Ishikawa (cell line): ENCODE results near the gene SETBP1.

Experiments
- CEBPB ChIP-seq: IDR thresholded peaks from 2 replicates; pipeline ENCODE4 v1.6.1; 2012
- CREB1 ChIP-seq: IDR thresholded peaks from 2 replicates; pipeline ENCODE4 v1.6.1; 2012; ENCODE audit warnings: low read depth
- EGR1 ChIP-seq: IDR thresholded peaks from 2 replicates; pipeline ENCODE4 v1.6.1; 2012
- EP300 ChIP-seq: IDR thresholded peaks from 2 replicates; pipeline ENCODE4 v1.6.1; 2012; ENCODE audit warnings: borderline replicate concordance
- FOXM1 ChIP-seq: IDR thresholded peaks from 2 replicates; pipeline ENCODE4 v1.6.1; 2012; ENCODE audit warnings: low read depth, borderline replicate concordance
- NFIC ChIP-seq: IDR thresholded peaks from 2 replicates; pipeline ENCODE4 v1.6.1; 2012
- RAD21 ChIP-seq: IDR thresholded peaks from 2 replicates; pipeline ENCODE4 v1.6.1; 2012; ENCODE audit warnings: low read depth
- TAF1 ChIP-seq: IDR thresholded peaks from 2 replicates; pipeline ENCODE4 v1.6.1; 2012; ENCODE audit warnings: low read depth, mild to moderate bottlenecking
- TCF12 ChIP-seq: IDR thresholded peaks from 2 replicates; pipeline ENCODE4 v1.6.1; 2012; ENCODE audit warnings: low read depth
- TEAD4 ChIP-seq: IDR thresholded peaks from 2 replicates; pipeline ENCODE4 v1.6.1; 2012
- YY1 ChIP-seq: IDR thresholded peaks from 2 replicates; pipeline ENCODE4 v1.6.1; 2012; ENCODE audit warnings: low read depth
- ZBTB7A ChIP-seq: IDR thresholded peaks from 2 replicates; pipeline ENCODE4 v1.6.1; 2012; ENCODE audit warnings: low read depth
- TF ChIP-seq, protein P1 (sequence below): IDR thresholded peaks from 2 replicates; pipeline ENCODE4 v1.6.1; 2012; ENCODE audit warnings: low read depth, mild to moderate bottlenecking
- TF ChIP-seq, protein P2 (sequence below): IDR thresholded peaks from 2 replicates; pipeline ENCODE4 v1.6.1; 2012
- TF ChIP-seq, protein P3 (sequence below): IDR thresholded peaks from 2 replicates; pipeline ENCODE4 v1.6.1; 2012

SETBP1 gene

DNA sequence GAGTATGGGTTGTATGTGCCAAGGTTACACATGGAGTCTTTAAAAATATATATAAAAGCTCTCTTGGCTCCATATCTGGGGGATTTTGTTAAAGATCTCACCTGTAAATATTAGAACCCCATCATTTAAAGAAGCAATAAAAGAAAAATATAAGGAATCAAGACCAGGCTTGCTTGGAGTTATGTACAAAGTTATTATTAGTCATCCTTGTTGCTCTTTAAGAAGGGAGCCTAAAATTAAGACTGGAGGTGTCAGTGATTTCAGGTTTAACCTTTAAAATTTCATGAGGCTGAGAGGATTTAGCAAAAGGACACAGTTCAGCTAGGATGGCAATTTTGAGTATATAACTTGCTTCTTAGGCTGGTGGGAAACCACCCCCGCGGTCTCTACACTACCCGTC is 181.4 kb downstream of the SETBP1 start:
- TF ChIP-seq FOXM1 (no peak), TCF12 (no peak), YY1 (no peak), EP300 (no peak), ZBTB7A (no peak), NFIC (no peak), CREB1 (no peak), TAF1 (no peak), EGR1 (no peak), CEBPB (no peak), TEAD4 (no peak), RAD21 (no peak)
- TF ChIP-seq, protein P1, sequence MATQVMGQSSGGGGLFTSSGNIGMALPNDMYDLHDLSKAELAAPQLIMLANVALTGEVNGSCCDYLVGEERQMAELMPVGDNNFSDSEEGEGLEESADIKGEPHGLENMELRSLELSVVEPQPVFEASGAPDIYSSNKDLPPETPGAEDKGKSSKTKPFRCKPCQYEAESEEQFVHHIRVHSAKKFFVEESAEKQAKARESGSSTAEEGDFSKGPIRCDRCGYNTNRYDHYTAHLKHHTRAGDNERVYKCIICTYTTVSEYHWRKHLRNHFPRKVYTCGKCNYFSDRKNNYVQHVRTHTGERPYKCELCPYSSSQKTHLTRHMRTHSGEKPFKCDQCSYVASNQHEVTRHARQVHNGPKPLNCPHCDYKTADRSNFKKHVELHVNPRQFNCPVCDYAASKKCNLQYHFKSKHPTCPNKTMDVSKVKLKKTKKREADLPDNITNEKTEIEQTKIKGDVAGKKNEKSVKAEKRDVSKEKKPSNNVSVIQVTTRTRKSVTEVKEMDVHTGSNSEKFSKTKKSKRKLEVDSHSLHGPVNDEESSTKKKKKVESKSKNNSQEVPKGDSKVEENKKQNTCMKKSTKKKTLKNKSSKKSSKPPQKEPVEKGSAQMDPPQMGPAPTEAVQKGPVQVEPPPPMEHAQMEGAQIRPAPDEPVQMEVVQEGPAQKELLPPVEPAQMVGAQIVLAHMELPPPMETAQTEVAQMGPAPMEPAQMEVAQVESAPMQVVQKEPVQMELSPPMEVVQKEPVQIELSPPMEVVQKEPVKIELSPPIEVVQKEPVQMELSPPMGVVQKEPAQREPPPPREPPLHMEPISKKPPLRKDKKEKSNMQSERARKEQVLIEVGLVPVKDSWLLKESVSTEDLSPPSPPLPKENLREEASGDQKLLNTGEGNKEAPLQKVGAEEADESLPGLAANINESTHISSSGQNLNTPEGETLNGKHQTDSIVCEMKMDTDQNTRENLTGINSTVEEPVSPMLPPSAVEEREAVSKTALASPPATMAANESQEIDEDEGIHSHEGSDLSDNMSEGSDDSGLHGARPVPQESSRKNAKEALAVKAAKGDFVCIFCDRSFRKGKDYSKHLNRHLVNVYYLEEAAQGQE, result no peak
- TF ChIP-seq, protein P2, sequence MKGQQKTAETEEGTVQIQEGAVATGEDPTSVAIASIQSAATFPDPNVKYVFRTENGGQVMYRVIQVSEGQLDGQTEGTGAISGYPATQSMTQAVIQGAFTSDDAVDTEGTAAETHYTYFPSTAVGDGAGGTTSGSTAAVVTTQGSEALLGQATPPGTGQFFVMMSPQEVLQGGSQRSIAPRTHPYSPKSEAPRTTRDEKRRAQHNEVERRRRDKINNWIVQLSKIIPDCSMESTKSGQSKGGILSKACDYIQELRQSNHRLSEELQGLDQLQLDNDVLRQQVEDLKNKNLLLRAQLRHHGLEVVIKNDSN, result no peak
- TF ChIP-seq, protein P3, sequence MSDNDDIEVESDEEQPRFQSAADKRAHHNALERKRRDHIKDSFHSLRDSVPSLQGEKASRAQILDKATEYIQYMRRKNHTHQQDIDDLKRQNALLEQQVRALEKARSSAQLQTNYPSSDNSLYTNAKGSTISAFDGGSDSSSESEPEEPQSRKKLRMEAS, result no peak

DNA sequence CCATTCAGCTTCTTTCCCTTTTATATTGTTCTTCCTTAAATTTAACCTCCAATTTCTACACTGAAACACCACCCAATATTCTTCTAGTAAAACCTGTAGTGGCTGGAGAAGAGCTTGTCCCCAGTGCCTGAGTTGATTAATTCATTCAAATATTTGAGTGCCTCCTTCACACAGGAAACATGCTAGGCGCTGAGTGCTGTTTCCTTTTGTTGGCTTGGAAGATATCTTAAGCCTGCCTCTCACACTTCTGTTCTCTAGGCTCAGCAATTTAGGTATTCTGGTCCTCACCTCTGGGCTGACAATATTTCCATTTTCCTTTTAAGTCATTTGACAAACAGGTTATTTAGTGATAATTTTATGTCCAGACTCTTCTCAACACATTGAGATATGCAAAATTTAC is 185.4 kb downstream of the SETBP1 start:
- TF ChIP-seq RAD21 (no peak), NFIC (no peak), YY1 (no peak), CREB1 (no peak), TEAD4 (no peak), EP300 (no peak), ZBTB7A (no peak), CEBPB (no peak), TAF1 (no peak), FOXM1 (no peak), EGR1 (no peak), TCF12 (no peak)
- TF ChIP-seq, protein P3, result no peak
- TF ChIP-seq, protein P2, result no peak

DNA sequence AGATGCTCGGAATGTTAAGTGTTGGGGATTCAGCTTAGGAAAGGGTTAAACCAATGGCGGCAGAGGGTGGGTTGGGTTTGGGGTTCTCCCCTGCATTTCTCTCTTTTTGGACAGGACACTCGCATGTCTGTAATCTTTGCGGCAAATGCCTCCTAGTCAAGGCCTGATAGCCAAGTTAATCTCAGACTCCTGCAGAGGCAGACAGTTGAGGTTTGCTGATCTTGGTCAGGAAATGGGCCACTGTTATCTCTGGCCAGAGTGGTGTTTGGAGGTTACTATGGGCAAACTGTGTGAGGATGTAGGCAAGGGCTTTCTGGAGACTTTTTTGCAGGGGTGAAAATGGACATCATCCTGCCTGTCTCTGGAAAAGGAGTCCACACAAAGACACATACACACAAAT is 188.8 kb downstream of the SETBP1 start:
- TF ChIP-seq ZBTB7A (no peak), TEAD4 (no peak), YY1 (no peak), CREB1 (no peak), TAF1 (no peak), FOXM1 (no peak), CEBPB (no peak), TCF12 (no peak), EP300 (no peak), RAD21 (no peak), NFIC (no peak), EGR1 (no peak)
- TF ChIP-seq, protein P2, result no peak
- TF ChIP-seq, protein P3, result no peak
- TF ChIP-seq, protein P1, result no peak

DNA sequence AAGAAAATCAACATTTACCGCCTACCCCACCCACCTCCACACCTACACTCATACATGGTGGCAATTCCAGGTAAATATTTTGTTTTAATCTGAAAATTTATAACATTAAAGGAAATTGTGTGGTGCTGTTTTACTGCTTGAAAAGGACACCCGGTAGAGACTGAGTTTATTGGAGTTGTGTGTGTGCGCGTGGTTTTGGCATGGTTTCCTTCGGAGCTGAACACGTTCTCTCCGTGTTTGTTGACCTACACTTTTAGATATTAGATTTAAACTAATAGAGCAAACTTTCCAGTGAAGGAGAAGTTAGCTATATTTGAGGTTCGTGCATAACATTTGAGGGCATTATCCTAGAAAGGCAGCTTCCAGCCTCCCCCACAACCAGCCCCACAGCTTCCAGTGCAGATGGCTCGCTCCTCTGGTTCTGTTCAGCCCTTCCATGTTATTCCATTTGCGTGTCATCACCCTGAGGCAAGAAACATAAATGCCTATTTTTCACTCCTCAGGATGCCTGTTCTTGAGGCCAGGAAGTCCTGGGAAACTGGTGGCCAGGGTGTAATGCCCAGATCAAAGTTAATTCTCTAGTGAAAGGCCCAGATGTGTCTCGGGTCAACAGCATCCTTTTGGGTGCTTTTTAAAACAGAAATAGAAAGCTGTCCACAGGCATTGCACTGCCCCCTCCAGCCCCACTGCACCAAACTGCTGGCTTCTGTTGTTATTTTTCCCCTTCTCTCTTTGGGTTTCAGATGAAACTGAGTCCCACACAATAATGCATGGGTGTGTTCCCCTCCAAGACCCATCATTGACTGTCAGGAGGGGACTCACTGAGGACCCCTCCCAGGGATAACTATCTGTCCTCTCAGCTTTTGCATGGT is 190.2 kb downstream of the SETBP1 start:
- TF ChIP-seq FOXM1, result no peak
- TF ChIP-seq EGR1, result no peak
- TF ChIP-seq, protein P2, result no peak
- TF ChIP-seq RAD21, result no peak
- no peak for TF ChIP-seq CEBPB
- no peak for TF ChIP-seq NFIC
- no peak for TF ChIP-seq TAF1
- TF ChIP-seq CREB1, result no peak
